GM12878 (cell line): ENCODE results near the gene VIPAS39. TPM values are rescaled to one million over a fixed set of nuclear protein-coding genes. Genes with fewer than 3 reads are reported as not detected.
A peak's percentile ranks its signal among the peaks of the same experiment; 100 is the strongest.

ENCODE experiments used
- ATAC-seq: fragments of 200-7000 bp; cut with Tn5 transposase; 3 replicates; pipeline ENCODE4 v1.9.1; 2020; ENCODE audit warnings: mild to moderate bottlenecking, moderate library complexity
- BruUV-seq: library from RNA; stranded (reverse); fragments of 400-500 nt; replicated peaks from 2 replicates; lab custom pipeline; 2021; lab: Mats Ljungman, UMichigan
- CTCF ChIA-PET: fragments of 300-600 bp; sonication (Branson Sonifier 250); formaldehyde crosslinking; extraction: SDS; loops from one replicate; lab custom pipeline; 2021; ENCODE audit warnings: inconsistent platforms; lab: Yijun Ruan, JAX
- POLR2A ChIA-PET: fragments of 350-600 bp; formaldehyde crosslinking; extraction: SDS; loops from one replicate; lab custom pipeline; 2021; ENCODE audit warnings: inconsistent platforms; lab: Charles Lee
- RAD21 ChIA-PET: fragments of 300-600 bp; sonication (Branson Sonifier 250); formaldehyde crosslinking; loops from one replicate; lab custom pipeline; 2023; ENCODE audit warnings: antibody characterized with exemption; ENCODE audit not compliant: unreplicated experiment; lab: Charles Lee
- SMC1A ChIA-PET: fragments of 300-600 bp; sonication (Branson Sonifier 250); formaldehyde crosslinking; loops from one replicate; lab custom pipeline; 2023; ENCODE audit not compliant: unreplicated experiment, uncharacterized antibody; lab: Charles Lee
- DNase-seq: peaks from one replicate; pipeline ENCODE4 v3.0.0-alpha.2; 2011; ENCODE audit warnings: low read depth, low spot score
- FAIRE-seq: peaks from 3 replicates; lab custom pipeline; 2011; peaks lifted over from hg19 to GRCh38; lab: Jason Lieb, UNC
- H2AFZ ChIP-seq: 2 replicates; pipeline ENCODE4 v1.6.0; 2011; ENCODE audit warnings: low read depth, low read length, control low read depth; ENCODE audit not compliant: control insufficient read depth
- H3K27ac ChIP-seq: 2 replicates; pipeline ENCODE4 v1.5.1; 2011; ENCODE audit warnings: control low read depth; ENCODE audit not compliant: control insufficient read depth, insufficient read depth
- H3K27me3 ChIP-seq, 2 experiments: replicated peaks in 1 of 2; 2 replicates each; pipeline versions ENCODE4 v1.6.0 to v1.6.1; 2011; ENCODE audit warnings: low read length in 1 of 2; ENCODE audit not compliant: control insufficient read depth in 2 of 2, insufficient read depth in 2 of 2
- H3K36me3 ChIP-seq, 2 experiments: 2 replicates each; pipeline ENCODE4 v1.5.1; 2011; ENCODE audit warnings: low read length in 1 of 2; ENCODE audit not compliant: control insufficient read depth in 2 of 2, insufficient read depth in 2 of 2
- H3K4me1 ChIP-seq: 2 replicates; pipeline ENCODE4 v1.6.1; 2011; ENCODE audit warnings: mild to moderate bottlenecking, low read length, moderate library complexity, mixed read lengths; ENCODE audit not compliant: control insufficient read depth, insufficient read depth
- H3K4me2 ChIP-seq: 2 replicates; pipeline ENCODE4 v1.6.0; 2011; ENCODE audit warnings: control low read depth; ENCODE audit not compliant: control insufficient read depth, insufficient read depth
- H3K4me3 ChIP-seq: fragments of 200-600 bp; sonication (generic); 2 replicates; pipeline ENCODE4 v1.5.1; 2016
- H3K79me2 ChIP-seq: 2 replicates; pipeline ENCODE4 v1.6.0; 2011; ENCODE audit warnings: low read length; ENCODE audit not compliant: control insufficient read depth, insufficient read depth
- H3K9ac ChIP-seq: 2 replicates; pipeline ENCODE4 v1.8.0; 2011; ENCODE audit warnings: low read length, control low read depth, mixed read lengths; ENCODE audit not compliant: control insufficient read depth, insufficient read depth
- H3K9me3 ChIP-seq: replicated peaks from 3 replicates; pipeline ENCODE4 v1.5.1; 2011; ENCODE audit warnings: mild to moderate bottlenecking, low read length; ENCODE audit not compliant: control insufficient read depth, insufficient read depth
- H4K20me1 ChIP-seq: 2 replicates; pipeline ENCODE4 v1.6.0; 2011; ENCODE audit not compliant: control insufficient read depth, insufficient read depth
- EZH2 ChIP-seq: IDR thresholded peaks from 2 replicates; pipeline ENCODE4 v1.6.1; 2012; ENCODE audit warnings: low read depth, mild to moderate bottlenecking, control low read depth, inconsistent platforms, low read length, borderline replicate concordance; ENCODE audit not compliant: control insufficient read depth
- NBN ChIP-seq: fragments of 450-650 bp; IDR thresholded peaks from 2 replicates; pipeline ENCODE4 v1.6.1; 2016
- RAD21 ChIP-seq: IDR thresholded peaks from 2 replicates; pipeline ENCODE4 v1.6.1; 2011; ENCODE audit warnings: mild to moderate bottlenecking, low read depth, low read length, moderate library complexity; ENCODE audit not compliant: insufficient read depth
- SMC3 ChIP-seq: IDR thresholded peaks from 2 replicates; pipeline ENCODE4 v1.6.1; 2011; ENCODE audit warnings: low read length, improper control_type of control experiment, borderline replicate concordance
- SRF ChIP-seq, 2 experiments: IDR thresholded peaks; 2 replicates each; pipeline ENCODE4 v1.6.1; 2011; ENCODE audit warnings: low read depth in 2 of 2, low read length in 2 of 2, mild to moderate bottlenecking in 1 of 2, moderate library complexity in 1 of 2
- YY1 ChIP-seq: IDR thresholded peaks from 2 replicates; pipeline ENCODE4 v1.6.1; 2011; ENCODE audit warnings: low read depth, mild to moderate bottlenecking, low read length
- WGBS: methylation state at CpG from one replicate; pipeline ENCODE4 v1.1.6; 2016; ENCODE audit warnings: low lambda C conversion rate; ENCODE audit not compliant: insufficient replicate concordance, insufficient coverage; ENCODE audit errors: missing lambda C conversion rate; 5-methylcytosine and 5-hydroxymethylcytosine counted together
- in situ Hi-C: fragments of 300-500 bp; cut with MboI; formaldehyde crosslinking; loops from 9 replicates; pipeline ENCODE4 v1.14.3; 2018; ENCODE audit warnings: mixed read lengths
- intact Hi-C: fragments of 100-400 bp; cut with micrococcal nuclease; formaldehyde crosslinking; loops from one replicate; pipeline ENCODE4 v1.14.2; 2022; ENCODE audit not compliant: unreplicated experiment
- polyA plus RNA-seq, 11 experiments: library from polyadenylated mRNA; depleted of rRNA in 4 of 11; unstranded in 6 of 11; stranded (reverse) in 5 of 11; fragments of >200 nt; fragmentation: Nextera tagmentation in 4 of 11; fragmentation: Illumina TruSeq in 1 of 11; extraction: Ambion mirVana in 4 of 11; extraction: Trizol in 1 of 11; gene quantifications; 1 replicate in 1 of 11; 2 replicates in 10 of 11; pipeline versions ENCODE4 v1.2.1 to v1.2.3, GENCODE V29; 2011 to 2016; ENCODE audit warnings: inconsistent platforms in 2 of 11, missing spikeins in 2 of 11, low read depth in 1 of 11
- total RNA-seq, 4 experiments: library from RNA; depleted of rRNA in 3 of 4; stranded (reverse); fragments of >200 nt in 3 of 4; fragmentation: Illumina TruSeq in 1 of 4; extraction: Trizol in 1 of 4; gene quantifications; 2 replicates each; pipeline versions ENCODE4 v1.2.1 to v1.2.3, GENCODE V29; 2013 to 2021
- TF ChIP-seq, protein P1 (sequence below): fragments of 450-650 bp; IDR thresholded peaks from 2 replicates; pipeline ENCODE4 v1.6.1; 2016; ENCODE audit warnings: mild to moderate bottlenecking
- TF ChIP-seq, protein P2 (sequence below), 3 experiments: IDR thresholded peaks in 2 of 3; conservative IDR thresholded peaks in 1 of 3; 2 replicates each; pipeline ENCODE4 v1.5.1; 2011; ENCODE audit warnings: low read depth in 3 of 3, low read length in 3 of 3, mild to moderate bottlenecking in 3 of 3, control low read depth in 2 of 3, moderate library complexity in 2 of 3, inconsistent platforms in 1 of 3, mixed read lengths in 1 of 3; ENCODE audit not compliant: control insufficient read depth in 2 of 3, insufficient read depth in 1 of 3; ENCODE audit errors: extremely low read depth in 1 of 3
- TF ChIP-seq, protein P3 (sequence below): fragments of 450-650 bp; IDR thresholded peaks from 2 replicates; pipeline ENCODE4 v1.6.1; 2017; ENCODE audit warnings: low read depth, mild to moderate bottlenecking, moderate library complexity

VIPAS39 gene
- total and polyA plus RNA-seq, 10 of the 15 experiments (the other 5 are each of a cell fraction or from before 2014, with no cell fraction given), result 6.7 to 38.8 (median 18.5) TPM

DNA sequence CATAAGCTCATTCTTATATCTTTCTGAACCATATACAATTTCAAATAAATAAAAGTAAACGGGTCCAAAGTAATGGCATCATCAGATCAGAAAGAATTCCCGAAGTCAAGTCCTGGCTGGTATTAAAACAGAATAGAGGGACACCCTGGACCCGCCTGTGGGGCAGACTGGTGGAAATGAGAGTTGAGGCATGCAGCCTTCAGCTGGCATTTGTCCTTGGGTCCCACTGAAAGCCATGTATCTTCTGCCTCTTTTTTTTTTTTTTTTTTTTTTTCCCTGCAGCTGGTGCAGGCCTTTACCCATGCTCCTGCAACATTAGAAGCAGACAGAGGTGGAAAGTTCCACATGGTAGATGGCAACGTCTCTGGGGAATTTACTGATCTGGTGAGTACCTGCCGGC, 10.4 kb upstream of the VIPAS39 start (continued):
- TF ChIP-seq EZH2, result no peak

DNA sequence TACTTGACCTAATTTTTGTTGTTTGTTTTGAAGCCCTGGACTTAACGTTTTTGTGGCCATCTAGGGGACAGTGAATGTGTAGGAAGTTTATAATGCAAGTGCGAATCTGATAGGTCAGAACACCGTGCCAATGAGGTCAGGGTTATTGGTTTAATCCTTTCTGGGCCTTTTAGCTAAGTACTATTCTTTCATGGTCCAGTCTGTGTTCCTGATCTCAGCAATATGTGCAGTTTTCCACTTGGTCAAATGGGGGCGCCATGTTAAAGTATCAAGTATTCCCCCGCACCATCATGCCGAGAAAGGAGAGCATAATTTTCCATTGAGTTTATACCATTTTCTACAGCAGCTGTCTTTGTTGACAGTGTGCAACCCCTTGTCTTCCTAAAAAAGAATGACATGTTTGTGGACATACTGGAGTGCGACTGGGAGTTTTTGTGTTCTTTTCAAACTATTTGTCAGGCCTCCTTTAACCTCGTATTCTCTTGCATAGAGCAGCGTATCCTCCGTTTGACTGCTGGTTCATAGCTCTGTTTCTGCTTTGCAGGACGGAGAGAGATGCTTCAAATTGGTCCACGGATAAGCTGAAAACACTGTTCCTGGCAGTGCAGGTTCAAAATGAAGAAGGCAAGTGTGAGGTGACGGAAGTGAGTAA, 1.8 kb upstream of the VIPAS39 start:
- DNase-seq, result peak; percentile 24
- Histone ChIP-seq H3K9me3 (no peaks in the 10 kb centered on the region), H3K4me1 (peaks cover 13% of the 10 kb centered on the region), H2AFZ (no peak overlapping the region), H3K36me3 (peaks cover 12 to 26% of the 10 kb centered on the region in 2 experiments), H4K20me1 (peaks cover 4% of the 10 kb centered on the region; the same call in 1 of the 2 replicates), H3K4me3 (peak overlapping the region; percentile 82), H3K79me2 (peaks cover 53% of the 10 kb centered on the region), H3K27ac (peak overlapping the region; percentile 97), H3K4me2 (peak overlapping the region; percentile 73), H3K9ac (peak overlapping the region; percentile 88), H3K27me3 (no peaks in the 10 kb centered on the region)
- WGBS, result 38% methylated on average over 13 of the region's 13 CpGs
- ATAC-seq, result peak; percentile 18
- CTCF ChIA-PET, result interaction anchor here (0.5 to 4.6 kb wide), 57 partner anchors 8 to 388 kb away, joined by 3 to 140 read pairs (median 4); partner anchors contain the start of genes ALKBH1, SAMD15, SLIRP and SNW1
- RAD21 ChIA-PET, result interaction anchor here (0.5 to 3.2 kb wide), 25 partner anchors 13 to 381 kb away, joined by 3 to 44 read pairs (median 4); partner anchors contain the start of genes GSTZ1, POMT2, SAMD15 and TMED8
- SMC1A ChIA-PET, result interaction anchor here (0.7 to 2.7 kb wide), 32 partner anchors 9 to 293 kb away, joined by 3 to 91 read pairs (median 4); partner anchors contain the start of genes ALKBH1, GSTZ1, POMT2 and SLIRP
- intact Hi-C loops (loop anchor here (2.0 to 5.0 kb wide), 3 partner anchors 82 to 307 kb away; partner anchors contain the start of genes ALKBH1, SAMD15, SLIRP and TMED8), in situ Hi-C loops (no loop called here)
- POLR2A ChIA-PET, result interaction anchor here (0.8 to 1.6 kb wide), 9 partner anchors 9 to 149 kb away, joined by 3 to 7 read pairs (median 4); partner anchors contain the start of genes GSTZ1, SAMD15 and TMED8
- no TSS peak for BruUV-seq
- TF ChIP-seq RAD21, result peak; percentile 73
- no peak for TF ChIP-seq SRF (IDR thresholded peaks at IDR 0.05; ENCODE audit: low read depth in 2 of 2, low read length in 2 of 2)
- TF ChIP-seq, protein P1, sequence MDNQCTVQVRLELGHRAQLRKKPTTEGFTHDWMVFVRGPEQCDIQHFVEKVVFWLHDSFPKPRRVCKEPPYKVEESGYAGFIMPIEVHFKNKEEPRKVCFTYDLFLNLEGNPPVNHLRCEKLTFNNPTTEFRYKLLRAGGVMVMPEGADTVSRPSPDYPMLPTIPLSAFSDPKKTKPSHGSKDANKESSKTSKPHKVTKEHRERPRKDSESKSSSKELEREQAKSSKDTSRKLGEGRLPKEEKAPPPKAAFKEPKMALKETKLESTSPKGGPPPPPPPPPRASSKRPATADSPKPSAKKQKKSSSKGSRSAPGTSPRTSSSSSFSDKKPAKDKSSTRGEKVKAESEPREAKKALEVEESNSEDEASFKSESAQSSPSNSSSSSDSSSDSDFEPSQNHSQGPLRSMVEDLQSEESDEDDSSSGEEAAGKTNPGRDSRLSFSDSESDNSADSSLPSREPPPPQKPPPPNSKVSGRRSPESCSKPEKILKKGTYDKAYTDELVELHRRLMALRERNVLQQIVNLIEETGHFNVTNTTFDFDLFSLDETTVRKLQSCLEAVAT, result no peak
- peak; percentile 47 for TF ChIP-seq YY1
- TF ChIP-seq, protein P2, sequence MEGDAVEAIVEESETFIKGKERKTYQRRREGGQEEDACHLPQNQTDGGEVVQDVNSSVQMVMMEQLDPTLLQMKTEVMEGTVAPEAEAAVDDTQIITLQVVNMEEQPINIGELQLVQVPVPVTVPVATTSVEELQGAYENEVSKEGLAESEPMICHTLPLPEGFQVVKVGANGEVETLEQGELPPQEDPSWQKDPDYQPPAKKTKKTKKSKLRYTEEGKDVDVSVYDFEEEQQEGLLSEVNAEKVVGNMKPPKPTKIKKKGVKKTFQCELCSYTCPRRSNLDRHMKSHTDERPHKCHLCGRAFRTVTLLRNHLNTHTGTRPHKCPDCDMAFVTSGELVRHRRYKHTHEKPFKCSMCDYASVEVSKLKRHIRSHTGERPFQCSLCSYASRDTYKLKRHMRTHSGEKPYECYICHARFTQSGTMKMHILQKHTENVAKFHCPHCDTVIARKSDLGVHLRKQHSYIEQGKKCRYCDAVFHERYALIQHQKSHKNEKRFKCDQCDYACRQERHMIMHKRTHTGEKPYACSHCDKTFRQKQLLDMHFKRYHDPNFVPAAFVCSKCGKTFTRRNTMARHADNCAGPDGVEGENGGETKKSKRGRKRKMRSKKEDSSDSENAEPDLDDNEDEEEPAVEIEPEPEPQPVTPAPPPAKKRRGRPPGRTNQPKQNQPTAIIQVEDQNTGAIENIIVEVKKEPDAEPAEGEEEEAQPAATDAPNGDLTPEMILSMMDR (IDR thresholded peaks at IDR 0.05 in 2 of 3, conservative IDR thresholded peaks at IDR 0.05 in 1 of 3; ENCODE audit: control insufficient read depth in 2 of 3, extremely low read depth in 1 of 3, insufficient read depth in 1 of 3, low read depth in 3 of 3, low read length in 3 of 3), result peak; percentile 66 to 82 (median 81)
- TF ChIP-seq, protein P3, sequence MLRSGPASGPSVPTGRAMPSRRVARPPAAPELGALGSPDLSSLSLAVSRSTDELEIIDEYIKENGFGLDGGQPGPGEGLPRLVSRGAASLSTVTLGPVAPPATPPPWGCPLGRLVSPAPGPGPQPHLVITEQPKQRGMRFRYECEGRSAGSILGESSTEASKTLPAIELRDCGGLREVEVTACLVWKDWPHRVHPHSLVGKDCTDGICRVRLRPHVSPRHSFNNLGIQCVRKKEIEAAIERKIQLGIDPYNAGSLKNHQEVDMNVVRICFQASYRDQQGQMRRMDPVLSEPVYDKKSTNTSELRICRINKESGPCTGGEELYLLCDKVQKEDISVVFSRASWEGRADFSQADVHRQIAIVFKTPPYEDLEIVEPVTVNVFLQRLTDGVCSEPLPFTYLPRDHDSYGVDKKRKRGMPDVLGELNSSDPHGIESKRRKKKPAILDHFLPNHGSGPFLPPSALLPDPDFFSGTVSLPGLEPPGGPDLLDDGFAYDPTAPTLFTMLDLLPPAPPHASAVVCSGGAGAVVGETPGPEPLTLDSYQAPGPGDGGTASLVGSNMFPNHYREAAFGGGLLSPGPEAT, result 0 out of 2 replicates have a peak, but pooled peaks have one; percentile 25
- peak; percentile 56; the same call in 1 of the 2 replicates for TF ChIP-seq SMC3
- 0 out of 2 replicates have a peak, but pooled peaks have one; percentile 33 for TF ChIP-seq NBN
- no peak for FAIRE-seq
